GM19468 (cell line): ENCODE data around the gene SSBP4.
"Not testable (repeated sequence)": the region's sequence is repeated elsewhere in the genome, so short reads cannot be mapped to it uniquely, and the experiment has no call there.

Experiments used
- ATAC-seq: cut with Tn5 transposase; IDR thresholded peaks from one replicate; pipeline ENCODE4 v1.9.1; 2021; ENCODE audit warnings: mild to moderate bottlenecking, moderate library complexity, moderate number of reproducible peaks; ENCODE audit not compliant: unreplicated experiment; ENCODE audit errors: extremely low read depth

SSBP4 gene

GRCh38 chr19:18419195-18419698, at the start of gene SSBP4:
Gene SSBP4 (plus strand): TSS chr19:18419398. CDS start chr19:18419649, 251 bp downstream.
- no peak for ATAC-seq

- ATAC-seq, result no peak
Measured at GRCh38 chr19:18373407-18373891, 45.7 kb upstream of the SSBP4 start.

GRCh38 chr19:18373892-18374629, 45.1 kb upstream of the SSBP4 start:
- no peak for ATAC-seq

GRCh38 chr19:18377026-18377425, 42.2 kb upstream of the SSBP4 start:
- no peak for ATAC-seq

- no peak for ATAC-seq
Measured at GRCh38 chr19:18379803-18380747, 39.1 kb upstream of the SSBP4 start.

GRCh38 chr19:18380843-18381242, 38.4 kb upstream of the SSBP4 start:
- ATAC-seq, result no peak

GRCh38 chr19:18383622-18384021, 35.6 kb upstream of the SSBP4 start:
- not testable (repeated sequence) for ATAC-seq

GRCh38 chr19:18384775-18385174, 34.4 kb upstream of the SSBP4 start:
- no peak for ATAC-seq

- no peak for ATAC-seq
Measured at GRCh38 chr19:18385359-18385674, 33.9 kb upstream of the SSBP4 start.

GRCh38 chr19:18385675-18386542, 33.3 kb upstream of the SSBP4 start, which contains the start of gene GDF15:
Gene GDF15 (plus strand): TSS chr19:18386158. CDS start chr19:18386190, 32 bp downstream.
- ATAC-seq, result no peak

- no peak for ATAC-seq
Measured at GRCh38 chr19:18386543-18387271, 32.5 kb upstream of the SSBP4 start.

GRCh38 chr19:18388100-18388959, 30.9 kb upstream of the SSBP4 start:
- ATAC-seq, result no peak

GRCh38 chr19:18388960-18389725, 30.1 kb upstream of the SSBP4 start:
- ATAC-seq, result no peak

- ATAC-seq, result no peak
Measured at GRCh38 chr19:18389726-18390064, 29.5 kb upstream of the SSBP4 start.

GRCh38 chr19:18390065-18390907, 28.9 kb upstream of the SSBP4 start:
- ATAC-seq, result no peak

GRCh38 chr19:18391509-18392075, 27.6 kb upstream of the SSBP4 start:
- no peak for ATAC-seq

GRCh38 chr19:18392417-18392816, 26.8 kb upstream of the SSBP4 start:
- no peak for ATAC-seq
